ENCODE measurements around the gene LIN54. TPM values are rescaled to one million over a fixed set of nuclear protein-coding genes. Genes with fewer than 3 reads are reported as not detected.

Gene LIN54
- polyA plus RNA-seq, 1 of the 3 experiments (the other 2 are of a cell fraction): 6.4 TPM

- no peaks in the 10 kb centered on the region for H3K27me3 ChIP-seq (ENCODE audit: insufficient read depth)
- POLR2A ChIA-PET: no interaction called here
These were observed 8.3 kb downstream of the LIN54 start for GRCh38 chr4:83002329-83002728.

DNA sequence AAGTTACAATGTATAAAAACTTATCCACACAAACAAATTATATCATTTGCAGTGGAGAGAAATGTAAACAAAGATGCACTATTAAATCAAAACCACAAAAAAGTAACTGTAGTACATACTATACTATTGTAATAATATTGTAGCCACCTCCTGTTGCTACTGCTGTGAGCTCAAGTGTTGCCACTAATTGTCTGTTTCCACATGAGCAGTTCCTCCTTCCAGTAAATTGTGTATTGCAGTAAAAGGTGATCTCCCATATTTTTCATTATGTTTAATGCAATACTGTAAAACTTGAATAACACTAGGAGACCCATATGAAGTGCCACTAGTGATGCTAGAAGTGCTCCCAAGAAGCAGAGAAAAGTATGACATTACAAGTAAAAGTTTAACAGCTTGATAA, 11.7 kb downstream of the LIN54 start:
- Histone ChIP-seq H3K27me3 (ENCODE audit: insufficient read depth) (no peaks in the 10 kb centered on the region), H4K20me1 (ENCODE audit: insufficient read depth) (no peaks in the 10 kb centered on the region), H3K9me3 (no peaks in the 10 kb centered on the region), H2AFZ (ENCODE audit: low read depth) (no peak overlapping the region), H3K4me1 (ENCODE audit: control insufficient read depth in 1 of 2, insufficient read depth in 2 of 2, low read depth in 1 of 2, low read length in 1 of 2) (no peaks in the 10 kb centered on the region), H3F3A (replicated peaks; ENCODE audit: insufficient read depth) (no peaks in the 10 kb centered on the region), H3K27ac (ENCODE audit: low read depth in 2 of 2, low read length in 1 of 2) (no peak overlapping the region), H3K79me2 (ENCODE audit: insufficient read depth) (peaks cover 83% of the 10 kb centered on the region), H3K9ac (no peak overlapping the region), H3K36me3 (replicated peaks in 1 of 2; ENCODE audit: control insufficient read depth in 1 of 2, insufficient read depth in 2 of 2, low read length in 1 of 2) (no peaks in the 10 kb centered on the region), H3K9me2 (no peaks in the 10 kb centered on the region), H3K4me3 (ENCODE audit: low read depth in 2 of 2, low read length in 1 of 2) (no peak overlapping the region), H3K4me2 (no peak overlapping the region)
- DNase-seq: no peak
- CTCF ChIA-PET: no interaction called here
- POLR2A ChIA-PET: no interaction called here
- TF ChIP-seq YY1 (IDR thresholded peaks at IDR 0.05; ENCODE audit: low read depth) (no peak), RXRA (IDR thresholded peaks at IDR 0.05; ENCODE audit: borderline replicate concordance, low read depth) (no peak), NFIC (IDR thresholded peaks at IDR 0.05; ENCODE audit: borderline replicate concordance) (no peak), SMC3 (IDR thresholded peaks at IDR 0.05; ENCODE audit: low read depth, low read length) (no peak), RFX5 (IDR thresholded peaks at IDR 0.05; ENCODE audit: low read length) (no peak), TEAD4 (IDR thresholded peaks at IDR 0.05; ENCODE audit: borderline replicate concordance, insufficient read depth) (no peak), GABPA (IDR thresholded peaks at IDR 0.05; ENCODE audit: low read depth) (no peak), ELF1 (IDR thresholded peaks at IDR 0.05) (no peak), PBX3 (IDR thresholded peaks at IDR 0.05) (no peak), EP300 (IDR thresholded peaks at IDR 0.05; ENCODE audit: borderline replicate concordance in 1 of 2, low read depth in 1 of 2, low read length in 1 of 2) (no peak), MXI1 (IDR thresholded peaks at IDR 0.05; ENCODE audit: low read depth, low read length) (no peak)
- TF ChIP-seq, protein P1, sequence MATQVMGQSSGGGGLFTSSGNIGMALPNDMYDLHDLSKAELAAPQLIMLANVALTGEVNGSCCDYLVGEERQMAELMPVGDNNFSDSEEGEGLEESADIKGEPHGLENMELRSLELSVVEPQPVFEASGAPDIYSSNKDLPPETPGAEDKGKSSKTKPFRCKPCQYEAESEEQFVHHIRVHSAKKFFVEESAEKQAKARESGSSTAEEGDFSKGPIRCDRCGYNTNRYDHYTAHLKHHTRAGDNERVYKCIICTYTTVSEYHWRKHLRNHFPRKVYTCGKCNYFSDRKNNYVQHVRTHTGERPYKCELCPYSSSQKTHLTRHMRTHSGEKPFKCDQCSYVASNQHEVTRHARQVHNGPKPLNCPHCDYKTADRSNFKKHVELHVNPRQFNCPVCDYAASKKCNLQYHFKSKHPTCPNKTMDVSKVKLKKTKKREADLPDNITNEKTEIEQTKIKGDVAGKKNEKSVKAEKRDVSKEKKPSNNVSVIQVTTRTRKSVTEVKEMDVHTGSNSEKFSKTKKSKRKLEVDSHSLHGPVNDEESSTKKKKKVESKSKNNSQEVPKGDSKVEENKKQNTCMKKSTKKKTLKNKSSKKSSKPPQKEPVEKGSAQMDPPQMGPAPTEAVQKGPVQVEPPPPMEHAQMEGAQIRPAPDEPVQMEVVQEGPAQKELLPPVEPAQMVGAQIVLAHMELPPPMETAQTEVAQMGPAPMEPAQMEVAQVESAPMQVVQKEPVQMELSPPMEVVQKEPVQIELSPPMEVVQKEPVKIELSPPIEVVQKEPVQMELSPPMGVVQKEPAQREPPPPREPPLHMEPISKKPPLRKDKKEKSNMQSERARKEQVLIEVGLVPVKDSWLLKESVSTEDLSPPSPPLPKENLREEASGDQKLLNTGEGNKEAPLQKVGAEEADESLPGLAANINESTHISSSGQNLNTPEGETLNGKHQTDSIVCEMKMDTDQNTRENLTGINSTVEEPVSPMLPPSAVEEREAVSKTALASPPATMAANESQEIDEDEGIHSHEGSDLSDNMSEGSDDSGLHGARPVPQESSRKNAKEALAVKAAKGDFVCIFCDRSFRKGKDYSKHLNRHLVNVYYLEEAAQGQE (IDR thresholded peaks at IDR 0.05; ENCODE audit: low read depth, low read length): no peak

More at GRCh38 chr4:83002329-83002728, 8.3 kb downstream of the LIN54 start:
- DNase-seq: no peak
- H3F3A ChIP-seq (replicated peaks; ENCODE audit: insufficient read depth): no peaks in the 10 kb centered on the region
- H3K27ac ChIP-seq (ENCODE audit: low read depth in 2 of 2, low read length in 1 of 2): no peak overlapping the region
- CTCF ChIA-PET: no interaction called here
- TF ChIP-seq POLR2AphosphoS5 (IDR thresholded peaks at IDR 0.05; ENCODE audit: low read depth, low read length) (no peak), RFX5 (IDR thresholded peaks at IDR 0.05; ENCODE audit: low read length) (no peak), MXI1 (IDR thresholded peaks at IDR 0.05; ENCODE audit: low read depth, low read length) (no peak), SMC3 (IDR thresholded peaks at IDR 0.05; ENCODE audit: low read depth, low read length) (no peak)
- TF ChIP-seq, protein P2, sequence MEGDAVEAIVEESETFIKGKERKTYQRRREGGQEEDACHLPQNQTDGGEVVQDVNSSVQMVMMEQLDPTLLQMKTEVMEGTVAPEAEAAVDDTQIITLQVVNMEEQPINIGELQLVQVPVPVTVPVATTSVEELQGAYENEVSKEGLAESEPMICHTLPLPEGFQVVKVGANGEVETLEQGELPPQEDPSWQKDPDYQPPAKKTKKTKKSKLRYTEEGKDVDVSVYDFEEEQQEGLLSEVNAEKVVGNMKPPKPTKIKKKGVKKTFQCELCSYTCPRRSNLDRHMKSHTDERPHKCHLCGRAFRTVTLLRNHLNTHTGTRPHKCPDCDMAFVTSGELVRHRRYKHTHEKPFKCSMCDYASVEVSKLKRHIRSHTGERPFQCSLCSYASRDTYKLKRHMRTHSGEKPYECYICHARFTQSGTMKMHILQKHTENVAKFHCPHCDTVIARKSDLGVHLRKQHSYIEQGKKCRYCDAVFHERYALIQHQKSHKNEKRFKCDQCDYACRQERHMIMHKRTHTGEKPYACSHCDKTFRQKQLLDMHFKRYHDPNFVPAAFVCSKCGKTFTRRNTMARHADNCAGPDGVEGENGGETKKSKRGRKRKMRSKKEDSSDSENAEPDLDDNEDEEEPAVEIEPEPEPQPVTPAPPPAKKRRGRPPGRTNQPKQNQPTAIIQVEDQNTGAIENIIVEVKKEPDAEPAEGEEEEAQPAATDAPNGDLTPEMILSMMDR (IDR thresholded peaks at IDR 0.05): no peak
- TF ChIP-seq, protein P1 (IDR thresholded peaks at IDR 0.05; ENCODE audit: low read depth, low read length): no peak
- H3K79me2 ChIP-seq (ENCODE audit: insufficient read depth): peaks cover 85% of the 10 kb centered on the region
- H3K4me2 ChIP-seq: no peak overlapping the region
- H3K9me3 ChIP-seq: no peaks in the 10 kb centered on the region
- no peaks in the 10 kb centered on the region for H3K36me3 ChIP-seq (replicated peaks in 1 of 2; ENCODE audit: control insufficient read depth in 1 of 2, insufficient read depth in 2 of 2, low read length in 1 of 2)
- H4K20me1 ChIP-seq (ENCODE audit: insufficient read depth): no peaks in the 10 kb centered on the region
- no peak overlapping the region for H3K9ac ChIP-seq
- no peak overlapping the region for H3K4me3 ChIP-seq (ENCODE audit: low read depth in 2 of 2, low read length in 1 of 2)
- no peaks in the 10 kb centered on the region for H3K9me2 ChIP-seq
- H3K4me1 ChIP-seq (ENCODE audit: control insufficient read depth in 1 of 2, insufficient read depth in 2 of 2, low read depth in 1 of 2, low read length in 1 of 2): no peaks in the 10 kb centered on the region
- 96% methylated on average over 3 of the region's 3 CpGs for WGBS (ENCODE audit: low lambda C conversion rate)
- H2AFZ ChIP-seq (ENCODE audit: low read depth): no peak overlapping the region
